Cardiac muscle cell (in vitro differentiated cells and primary cell): ENCODE measurements around the gene PIK3R5. TPM values are rescaled to one million over a fixed set of nuclear protein-coding genes. Genes with fewer than 3 reads are reported as not detected.

Experiments used
- DNase-seq, 2 donors: peaks; one replicate each; pipeline versions ENCODE4 v3.0.0 to v3.0.0-alpha.2; 2010 to 2017; ENCODE audit warnings: low read depth in 1 of 2, low spot score in 1 of 2
- H3K27ac ChIP-seq: fragments of 200-600 bp; sonication (generic); 2 replicates; pipeline ENCODE4 v1.5.1; 2016
- H3K27me3 ChIP-seq: fragments of 200-600 bp; sonication (generic); 2 replicates; pipeline ENCODE4 v1.6.0; 2016; ENCODE audit warnings: control low read depth
- H3K36me3 ChIP-seq: fragments of 200-600 bp; sonication (generic); 2 replicates; pipeline ENCODE4 v1.5.1; 2016; ENCODE audit warnings: control low read depth
- H3K4me1 ChIP-seq: fragments of 200-600 bp; sonication (generic); 2 replicates; pipeline ENCODE4 v1.8.1; 2017; ENCODE audit warnings: low read depth, mild to moderate bottlenecking, mixed run types
- H3K4me3 ChIP-seq: fragments of 200-600 bp; sonication (generic); 2 replicates; pipeline ENCODE4 v1.5.1; 2016; ENCODE audit warnings: mild to moderate bottlenecking
- H3K9me3 ChIP-seq: fragments of 200-600 bp; sonication (generic); 2 replicates; pipeline ENCODE4 v1.5.1; 2017; ENCODE audit warnings: low read depth, mild to moderate bottlenecking, control low read depth
- polyA plus RNA-seq: library from polyadenylated mRNA; unstranded; fragments of >200 nt; fragmentation: Nextera tagmentation; extraction: Ambion mirVana; gene quantifications from 2 replicates; pipeline ENCODE4 v1.2.1, GENCODE V29; 2016
- total RNA-seq: library from RNA; depleted of rRNA; stranded (reverse); fragments of >200 nt; gene quantifications from 2 replicates; pipeline ENCODE4 v1.2.3, GENCODE V29; 2016
- TF ChIP-seq, protein P1 (sequence below): IDR thresholded peaks from 2 replicates; pipeline ENCODE4 v1.5.1; 2012; ENCODE audit warnings: low read depth, mild to moderate bottlenecking, low read length

The PIK3R5 gene
- total and polyA plus RNA-seq, 2 experiments from 2014 or later: 0.09 to 0.38 TPM

DNA sequence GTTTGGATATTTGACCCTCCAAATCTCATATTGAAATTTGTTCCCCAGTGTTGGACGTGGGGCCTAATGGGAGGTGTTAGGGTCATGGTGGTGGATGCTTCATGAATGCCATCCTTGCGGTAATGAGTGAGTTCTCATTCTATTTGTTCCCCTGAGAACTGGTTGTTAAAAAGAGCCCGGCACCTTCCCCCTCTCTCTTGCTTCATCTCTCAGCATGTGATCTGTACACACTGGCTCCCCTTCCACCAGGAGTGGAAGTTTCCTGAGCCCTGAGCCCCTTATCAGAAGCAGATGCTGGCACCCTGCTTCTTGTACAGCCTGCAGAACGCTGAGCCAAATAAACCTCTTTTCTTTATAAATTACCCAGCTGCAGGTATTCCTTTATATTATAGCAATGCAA lies 123.7 kb downstream of the PIK3R5 start:
- no peaks in the 10 kb centered on the region for H3K9me3 ChIP-seq
- TF ChIP-seq, protein P1, sequence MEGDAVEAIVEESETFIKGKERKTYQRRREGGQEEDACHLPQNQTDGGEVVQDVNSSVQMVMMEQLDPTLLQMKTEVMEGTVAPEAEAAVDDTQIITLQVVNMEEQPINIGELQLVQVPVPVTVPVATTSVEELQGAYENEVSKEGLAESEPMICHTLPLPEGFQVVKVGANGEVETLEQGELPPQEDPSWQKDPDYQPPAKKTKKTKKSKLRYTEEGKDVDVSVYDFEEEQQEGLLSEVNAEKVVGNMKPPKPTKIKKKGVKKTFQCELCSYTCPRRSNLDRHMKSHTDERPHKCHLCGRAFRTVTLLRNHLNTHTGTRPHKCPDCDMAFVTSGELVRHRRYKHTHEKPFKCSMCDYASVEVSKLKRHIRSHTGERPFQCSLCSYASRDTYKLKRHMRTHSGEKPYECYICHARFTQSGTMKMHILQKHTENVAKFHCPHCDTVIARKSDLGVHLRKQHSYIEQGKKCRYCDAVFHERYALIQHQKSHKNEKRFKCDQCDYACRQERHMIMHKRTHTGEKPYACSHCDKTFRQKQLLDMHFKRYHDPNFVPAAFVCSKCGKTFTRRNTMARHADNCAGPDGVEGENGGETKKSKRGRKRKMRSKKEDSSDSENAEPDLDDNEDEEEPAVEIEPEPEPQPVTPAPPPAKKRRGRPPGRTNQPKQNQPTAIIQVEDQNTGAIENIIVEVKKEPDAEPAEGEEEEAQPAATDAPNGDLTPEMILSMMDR: no peak
- no peaks in the 10 kb centered on the region for H3K27me3 ChIP-seq
- peaks cover 7% of the 10 kb centered on the region for H3K4me1 ChIP-seq
- H3K4me3 ChIP-seq: no peak overlapping the region
- H3K36me3 ChIP-seq: no peaks in the 10 kb centered on the region
- H3K27ac ChIP-seq: no peak overlapping the region
- no peak for DNase-seq

GRCh38 chr17:8839410-8839935 lies 126.0 kb downstream of the PIK3R5 start:
- DNase-seq: no peak
- TF ChIP-seq, protein P1: no peak
- Histone ChIP-seq H3K36me3 (no peaks in the 10 kb centered on the region), H3K9me3 (no peaks in the 10 kb centered on the region), H3K27ac (no peak overlapping the region), H3K27me3 (no peaks in the 10 kb centered on the region), H3K4me1 (no peaks in the 10 kb centered on the region), H3K4me3 (no peak overlapping the region)

GRCh38 chr17:8838551-8839095 lies 126.9 kb downstream of the PIK3R5 start:
- Histone ChIP-seq H3K27me3 (no peaks in the 10 kb centered on the region), H3K4me1 (no peaks in the 10 kb centered on the region), H3K27ac (no peak overlapping the region), H3K9me3 (no peaks in the 10 kb centered on the region), H3K4me3 (no peak overlapping the region), H3K36me3 (no peaks in the 10 kb centered on the region)
- no peak for DNase-seq
- TF ChIP-seq, protein P1: no peak

DNA sequence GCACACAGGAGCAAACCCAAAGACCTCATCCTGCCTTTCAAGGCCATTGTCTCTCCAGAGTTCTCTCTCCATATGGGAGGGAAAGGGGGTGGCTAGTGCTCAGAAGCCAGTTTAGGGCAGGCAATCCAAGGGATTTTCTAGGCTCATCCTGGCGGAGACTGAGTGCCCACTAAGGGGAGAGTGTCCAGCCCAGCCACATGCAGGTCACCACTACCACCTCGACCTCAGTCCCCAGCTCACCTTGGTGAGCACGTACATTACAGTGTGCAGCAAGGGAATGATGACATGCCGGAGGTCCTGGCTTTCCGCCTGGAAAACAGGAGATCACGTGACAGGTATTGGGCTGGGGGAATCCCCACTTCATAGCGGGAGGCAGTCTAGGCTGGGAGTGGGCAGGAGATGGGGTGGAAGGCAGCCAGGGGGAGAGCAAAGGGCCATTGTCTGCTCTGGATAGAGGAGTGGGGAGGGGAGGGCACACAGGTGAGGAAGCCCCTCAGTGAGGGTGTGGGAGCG lies 127.9 kb downstream of the PIK3R5 start:
- Histone ChIP-seq H3K36me3 (no peaks in the 10 kb centered on the region), H3K27ac (no peak overlapping the region), H3K27me3 (no peaks in the 10 kb centered on the region), H3K9me3 (no peaks in the 10 kb centered on the region), H3K4me1 (no peaks in the 10 kb centered on the region), H3K4me3 (no peak overlapping the region)
- TF ChIP-seq, protein P1: no peak
- DNase-seq: peak in 1 of 2 donors; percentile 44

DNA sequence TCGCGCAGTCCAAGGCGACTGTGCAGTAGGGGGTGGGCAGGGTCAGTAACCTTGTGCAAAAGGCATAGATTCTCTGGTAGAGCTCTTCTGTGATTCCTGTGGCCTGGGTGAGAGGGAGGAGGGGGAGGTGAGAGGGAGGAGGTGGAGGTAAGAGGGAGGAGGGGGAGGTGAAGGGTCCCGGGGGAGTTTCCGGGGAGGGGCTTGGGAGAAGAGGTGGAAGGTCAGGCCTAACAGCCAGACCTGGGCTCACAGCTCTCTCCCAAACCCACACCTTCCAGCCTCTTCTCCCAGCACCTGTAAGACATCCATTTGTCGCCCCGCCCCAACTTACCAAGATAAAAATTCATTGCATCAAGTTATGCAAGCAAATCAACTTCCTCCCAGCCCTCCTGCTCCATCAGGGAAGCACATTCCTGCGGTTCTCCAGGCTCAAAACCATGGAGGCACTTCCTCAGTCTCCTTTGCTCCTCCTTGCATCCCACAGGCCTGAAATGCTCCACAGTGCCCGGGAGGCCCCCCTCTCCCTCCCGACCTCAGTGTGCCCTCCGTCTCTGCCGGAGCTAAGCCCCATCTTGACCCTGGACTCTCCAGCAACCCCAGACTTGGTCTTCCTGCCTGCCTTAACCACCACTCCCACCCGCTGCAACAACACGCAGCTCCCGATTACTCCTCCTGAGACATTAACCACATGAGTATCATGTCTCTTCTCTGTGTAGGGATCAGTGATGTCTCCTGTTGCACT lies 128.5 kb downstream of the PIK3R5 start:
- H3K36me3 ChIP-seq: no peaks in the 10 kb centered on the region
- DNase-seq: peak in 1 of 2 donors; percentile 39

More for the DNA sequence above, 128.5 kb downstream of the PIK3R5 start:
- no peaks in the 10 kb centered on the region for H3K4me1 ChIP-seq
- H3K9me3 ChIP-seq: no peaks in the 10 kb centered on the region
- no peak overlapping the region for H3K27ac ChIP-seq
- no peaks in the 10 kb centered on the region for H3K27me3 ChIP-seq
- TF ChIP-seq, protein P1: no peak
- H3K4me3 ChIP-seq: no peak overlapping the region
